GF-D8 (cell line): ENCODE data around the gene SCAPER.

Source experiments
- DNase-seq: peaks from one replicate; lab custom pipeline; 2025; lab: John Stamatoyannopoulos, UW

The SCAPER gene

GRCh38 chr15:76674883-76675282 lies 230.3 kb downstream of the SCAPER start:
- DNase-seq: no peak

GRCh38 chr15:76669521-76670207 lies 235.5 kb downstream of the SCAPER start:
- no peak for DNase-seq

- DNase-seq: no peak
Observed at GRCh38 chr15:76668900-76669299, 236.2 kb downstream of the SCAPER start.

GRCh38 chr15:76667943-76668715 lies 237.0 kb downstream of the SCAPER start:
- DNase-seq: no peak

- no peak for DNase-seq
Observed at GRCh38 chr15:76664895-76665294, 240.2 kb downstream of the SCAPER start.

GRCh38 chr15:76664411-76664810 lies 240.7 kb downstream of the SCAPER start:
- DNase-seq: no peak

GRCh38 chr15:76663529-76663928 lies 241.6 kb downstream of the SCAPER start:
- DNase-seq: no peak

- DNase-seq: no peak
Observed at GRCh38 chr15:76648732-76649444, 256.3 kb downstream of the SCAPER start.

- DNase-seq: no peak
Observed at GRCh38 chr15:76647612-76648011, 257.5 kb downstream of the SCAPER start.

- no peak for DNase-seq
Observed at GRCh38 chr15:76644646-76645045, 260.5 kb downstream of the SCAPER start.

GRCh38 chr15:76642671-76643070 lies 262.5 kb downstream of the SCAPER start:
- DNase-seq: no peak

GRCh38 chr15:76637166-76637565 lies 268.0 kb downstream of the SCAPER start:
- no peak for DNase-seq

- no peak for DNase-seq
Observed at GRCh38 chr15:76636059-76636458, 269.1 kb downstream of the SCAPER start.

GRCh38 chr15:76626611-76627010 lies 278.5 kb downstream of the SCAPER start:
- DNase-seq: no peak

GRCh38 chr15:76625267-76625666 lies 279.9 kb downstream of the SCAPER start:
- DNase-seq: no peak

GRCh38 chr15:76614725-76615124 lies 290.4 kb downstream of the SCAPER start:
- DNase-seq: no peak

- no peak for DNase-seq
Observed at GRCh38 chr15:76588811-76589747, 316.1 kb downstream of the SCAPER start.

- DNase-seq: no peak
Observed at GRCh38 chr15:76585576-76585897, 319.6 kb downstream of the SCAPER start.

- DNase-seq: no peak
Observed at GRCh38 chr15:76584868-76585575, 320.1 kb downstream of the SCAPER start.

- DNase-seq: no peak
Observed at GRCh38 chr15:76582550-76582949, 322.6 kb downstream of the SCAPER start.

- DNase-seq: no peak
Observed at GRCh38 chr15:76577879-76578512, 327.1 kb downstream of the SCAPER start.
